Transverse colon (tissue), 4 donors: Measurements from ENCODE around the gene MEAF6.

Experiments
- POLR2A ChIP-seq: fragments of 450-650 bp; IDR thresholded peaks from one replicate; pipeline ENCODE4 v1.6.1; 2016; ENCODE audit warnings: antibody characterized with exemption, mild to moderate bottlenecking, moderate library complexity
- POLR2AphosphoS5 ChIP-seq, 3 donors: sonication (generic); formaldehyde crosslinking; IDR thresholded peaks; one replicate each; pipeline ENCODE4 v1.6.1; 2016; ENCODE audit warnings: antibody characterized with exemption in 3 of 3
- TF ChIP-seq, protein P1 (sequence below), 5 experiments: fragments of 200-600 bp in 3 of 5; fragments of 450-650 bp in 2 of 5; sonication (generic) in 3 of 5; IDR thresholded peaks; 1 replicate in 2 of 5; 2 replicates in 3 of 5; pipeline ENCODE4 v1.5.1; 2016 to 2017; ENCODE audit warnings: antibody characterized with exemption in 5 of 5, inconsistent platforms in 3 of 5, mild to moderate bottlenecking in 2 of 5, moderate library complexity in 1 of 5

GRCh38 chr1:37476460-37477197 is 37.9 kb downstream of the MEAF6 start:
- TF ChIP-seq POLR2AphosphoS5 (IDR thresholded peaks at IDR 0.05) (peak; percentile 70 to 78 (median 75)), POLR2A (no peak)
- TF ChIP-seq, protein P1, sequence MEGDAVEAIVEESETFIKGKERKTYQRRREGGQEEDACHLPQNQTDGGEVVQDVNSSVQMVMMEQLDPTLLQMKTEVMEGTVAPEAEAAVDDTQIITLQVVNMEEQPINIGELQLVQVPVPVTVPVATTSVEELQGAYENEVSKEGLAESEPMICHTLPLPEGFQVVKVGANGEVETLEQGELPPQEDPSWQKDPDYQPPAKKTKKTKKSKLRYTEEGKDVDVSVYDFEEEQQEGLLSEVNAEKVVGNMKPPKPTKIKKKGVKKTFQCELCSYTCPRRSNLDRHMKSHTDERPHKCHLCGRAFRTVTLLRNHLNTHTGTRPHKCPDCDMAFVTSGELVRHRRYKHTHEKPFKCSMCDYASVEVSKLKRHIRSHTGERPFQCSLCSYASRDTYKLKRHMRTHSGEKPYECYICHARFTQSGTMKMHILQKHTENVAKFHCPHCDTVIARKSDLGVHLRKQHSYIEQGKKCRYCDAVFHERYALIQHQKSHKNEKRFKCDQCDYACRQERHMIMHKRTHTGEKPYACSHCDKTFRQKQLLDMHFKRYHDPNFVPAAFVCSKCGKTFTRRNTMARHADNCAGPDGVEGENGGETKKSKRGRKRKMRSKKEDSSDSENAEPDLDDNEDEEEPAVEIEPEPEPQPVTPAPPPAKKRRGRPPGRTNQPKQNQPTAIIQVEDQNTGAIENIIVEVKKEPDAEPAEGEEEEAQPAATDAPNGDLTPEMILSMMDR (IDR thresholded peaks at IDR 0.05) = no peak
